Measurements from ENCODE around the gene GDPD3. TPM values are rescaled to one million over a fixed set of nuclear protein-coding genes. Genes with fewer than 3 reads are reported as not detected.

Gene GDPD3
- total RNA-seq, 1 experiment from 2014 or later: 3.8 TPM

- Histone ChIP-seq H2AFZ (ENCODE audit: low read length) (no peak overlapping the region), H2BK5ac (ENCODE audit: insufficient read length, low read length) (no peak overlapping the region), H2BK15ac (ENCODE audit: low read depth, low read length) (no peak overlapping the region), H3K4me2 (ENCODE audit: insufficient read depth, insufficient read length, low read length) (no peak overlapping the region), H2BK120ac (ENCODE audit: low read depth, low read length, poor library complexity, severe bottlenecking) (no peak overlapping the region), H3K14ac (ENCODE audit: insufficient read depth, low read length) (no peak overlapping the region), H3K79me2 (ENCODE audit: insufficient read depth, low read length) (no peaks in the 10 kb centered on the region), H3T11ph (ENCODE audit: low read length) (no peak overlapping the region), H3K27me3 (ENCODE audit: insufficient read depth, low read length) (no peaks in the 10 kb centered on the region), H3K18ac (ENCODE audit: insufficient read length, low read depth, low read length) (no peak overlapping the region), H3K23me2 (ENCODE audit: insufficient read length, low read depth, low read length, poor library complexity, severe bottlenecking) (peaks cover 3% of the 10 kb centered on the region), H2BK20ac (ENCODE audit: low read depth, low read length, poor library complexity, severe bottlenecking) (no peak overlapping the region), H3K27ac (ENCODE audit: insufficient read length, low read depth, low read length) (no peak overlapping the region), H2BK12ac (ENCODE audit: insufficient read length, low read depth, low read length) (no peak overlapping the region), H4K20me1 (ENCODE audit: control insufficient read depth, insufficient read depth, insufficient read length) (no peaks in the 10 kb centered on the region), H2AK5ac (ENCODE audit: insufficient read length, low read length) (no peak overlapping the region), H4K5ac (ENCODE audit: insufficient read length, low read depth, low read length) (no peak overlapping the region), H3K4me1 (ENCODE audit: insufficient read depth, low read length) (no peaks in the 10 kb centered on the region), H4K8ac (replicated peaks; ENCODE audit: insufficient read length, low read depth, low read length) (no peak overlapping the region), H3K9me3 (ENCODE audit: control insufficient read depth, low read depth, low read length) (no peaks in the 10 kb centered on the region), H3K79me1 (ENCODE audit: insufficient read depth, low read depth, low read length, poor library complexity, severe bottlenecking) (no peaks in the 10 kb centered on the region), H3K23ac (ENCODE audit: insufficient read length, low read depth, low read length) (no peak overlapping the region), H3K56ac (ENCODE audit: insufficient read length, low read depth, low read length) (no peak overlapping the region), H3K9ac (ENCODE audit: extremely low read depth, insufficient read length, low read length) (no peak overlapping the region), H4K91ac (ENCODE audit: insufficient read length, low read depth, low read length) (no peak overlapping the region), H3K4ac (ENCODE audit: low read depth, low read length) (no peak overlapping the region)
- DNase-seq: no peak
- Mint-ChIP-seq H3K36me3 (ENCODE audit: insufficient read depth in 1 of 3, low read depth in 3 of 3) (no peaks in the 10 kb centered on the region), H3K4me1 (no peaks in the 10 kb centered on the region), H3K27ac (no peak overlapping the region), H3K9me3 (no peaks in the 10 kb centered on the region), H3K27me3 (ENCODE audit: low read depth) (peaks cover 2% of the 10 kb centered on the region), H3K4me3 (no peak overlapping the region)
- no peak for TF ChIP-seq CTCF (conservative IDR thresholded peaks at IDR 0.05)
- no CpG with 5 or more reads among the region's 2 CpGs for WGBS (ENCODE audit: extremely low coverage, insufficient read length, low lambda C conversion rate)
Observed at GRCh38 chr16:30141750-30142149, 28.4 kb upstream of the GDPD3 start.

Measured in H9 (cell line).